Muscle layer of duodenum (tissue), 2 donors: ENCODE data around the gene ART4.
A peak's percentile ranks its signal among the peaks of the same experiment; 100 is the strongest.

Experiments
- H3K27ac ChIP-seq: one replicate; pipeline ENCODE4 v1.7.0; 2013; ENCODE audit warnings: mild to moderate bottlenecking, low read length
- H3K27me3 ChIP-seq: one replicate; pipeline ENCODE4 v1.7.0; 2013; ENCODE audit warnings: low read depth, mild to moderate bottlenecking, control low read depth, low read length
- H3K36me3 ChIP-seq, 2 donors: one replicate each; pipeline ENCODE4 v1.7.0; 2013; ENCODE audit warnings: low read length in 2 of 2, control low read depth in 1 of 2, mild to moderate bottlenecking in 1 of 2; ENCODE audit not compliant: insufficient read depth in 2 of 2, control insufficient read depth in 1 of 2
- H3K4me1 ChIP-seq, 2 donors: one replicate each; pipeline ENCODE4 v1.7.0; 2013; ENCODE audit warnings: low read length in 2 of 2, mild to moderate bottlenecking in 2 of 2, control low read depth in 1 of 2, moderate library complexity in 1 of 2; ENCODE audit not compliant: insufficient read depth in 2 of 2, control insufficient read depth in 1 of 2
- H3K4me3 ChIP-seq, 2 donors: one replicate each; pipeline ENCODE4 v1.7.0; 2013; ENCODE audit warnings: low read length in 2 of 2, low read depth in 1 of 2, mild to moderate bottlenecking in 1 of 2
- H3K9me3 ChIP-seq, 2 donors: one replicate each; pipeline ENCODE4 v1.7.0; 2013; ENCODE audit warnings: low read length in 2 of 2, control low read depth in 1 of 2, mild to moderate bottlenecking in 1 of 2; ENCODE audit not compliant: control insufficient read depth in 1 of 2
- donor health status: healthy.

Gene ART4

DNA sequence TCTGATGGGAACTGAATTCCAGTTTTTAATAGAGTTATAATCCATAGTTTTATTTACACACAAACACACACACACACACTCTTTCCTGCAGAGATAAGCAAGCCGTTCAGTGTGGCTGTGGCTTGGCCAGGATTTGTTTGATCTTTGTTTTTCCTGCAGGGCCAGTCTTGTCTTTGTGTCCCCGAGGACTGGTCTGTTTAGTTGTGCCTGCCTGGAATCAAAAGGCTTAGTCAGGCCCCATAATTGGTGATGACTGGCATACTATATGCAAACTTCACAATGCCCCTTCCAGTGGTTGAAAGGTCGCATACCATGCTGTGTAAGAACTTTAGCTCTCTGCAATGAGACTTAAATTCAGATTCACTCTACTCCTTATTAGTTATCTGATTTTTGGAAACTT is 66.1 kb downstream of the ART4 start:
- H3K9me3 ChIP-seq, result no peaks in the 10 kb centered on the region
- H3K4me1 ChIP-seq, result no peaks in the 10 kb centered on the region
- no peak overlapping the region for H3K27ac ChIP-seq
- no peak overlapping the region for H3K4me3 ChIP-seq
- H3K27me3 ChIP-seq, result no peaks in the 10 kb centered on the region
- H3K36me3 ChIP-seq, result peaks cover 0 to 6% of the 10 kb centered on the region in 2 donors

DNA sequence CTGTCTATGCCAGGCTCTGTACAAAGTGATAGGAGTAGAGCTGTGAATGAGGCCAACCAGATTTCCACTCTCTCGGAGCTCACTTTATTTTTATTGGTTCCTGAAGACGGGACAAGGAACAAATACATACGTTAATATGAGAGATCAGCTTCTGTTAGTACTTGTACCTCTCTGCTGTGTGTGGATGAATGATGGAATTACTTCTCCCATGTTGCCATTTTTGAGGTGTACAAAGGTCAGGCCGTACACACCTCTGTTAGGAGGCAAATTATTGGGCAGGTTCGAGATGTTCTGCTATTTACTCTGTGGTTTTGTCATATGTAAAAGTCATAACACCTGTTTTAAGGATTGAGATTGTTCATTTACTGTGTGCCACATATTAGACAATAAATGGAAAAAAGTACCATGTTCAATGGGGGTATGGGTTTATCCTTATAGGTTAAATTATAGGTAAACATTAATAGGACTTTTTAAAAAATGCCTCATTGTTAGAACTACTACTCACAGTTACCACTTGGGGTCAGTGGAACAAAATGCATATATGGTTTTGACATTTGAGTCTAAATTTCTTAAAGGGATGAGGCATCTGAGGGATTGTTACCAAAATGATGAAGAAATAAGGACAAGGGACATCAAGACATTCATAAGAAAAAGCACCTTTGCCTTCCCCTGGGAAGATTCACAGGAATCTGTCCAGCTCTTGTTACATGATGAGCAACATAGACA is 66.9 kb downstream of the ART4 start:
- H3K4me3 ChIP-seq, result no peak overlapping the region
- no peaks in the 10 kb centered on the region for H3K4me1 ChIP-seq
- H3K36me3 ChIP-seq, result peaks cover 0 to 6% of the 10 kb centered on the region in 2 donors
- H3K27me3 ChIP-seq, result no peaks in the 10 kb centered on the region
- H3K9me3 ChIP-seq, result no peaks in the 10 kb centered on the region
- peak overlapping the region; percentile 95 for H3K27ac ChIP-seq

DNA sequence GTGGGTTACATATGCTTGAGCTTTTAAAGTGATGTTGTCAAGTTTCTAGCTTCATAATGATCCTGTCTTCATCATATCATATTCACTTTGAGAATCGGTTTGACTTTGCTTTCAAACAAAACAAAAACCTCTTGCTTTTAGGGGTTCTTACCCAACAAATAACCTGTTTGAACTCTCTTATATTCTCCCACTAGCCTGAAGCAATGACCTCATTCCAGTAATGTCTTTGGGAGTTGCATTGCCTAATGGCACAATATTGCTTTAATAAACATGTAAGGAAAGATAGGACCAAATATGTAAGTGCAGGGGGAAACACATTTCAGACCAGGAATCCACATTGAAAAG is 67.7 kb downstream of the ART4 start:
- Histone ChIP-seq H3K27ac (peak overlapping the region; percentile 95), H3K36me3 (peaks cover 0 to 9% of the 10 kb centered on the region in 2 donors), H3K9me3 (no peaks in the 10 kb centered on the region), H3K4me1 (no peaks in the 10 kb centered on the region), H3K27me3 (no peaks in the 10 kb centered on the region), H3K4me3 (peak overlapping the region; percentile 83 to 90)
